Measurements from ENCODE around the gene OGFR. TPM values are rescaled to one million over a fixed set of nuclear protein-coding genes. Genes with fewer than 3 reads are reported as not detected.

Gene OGFR
- total RNA-seq, 2 experiments from 2014 or later: 54.5 to 56.0 TPM

DNA sequence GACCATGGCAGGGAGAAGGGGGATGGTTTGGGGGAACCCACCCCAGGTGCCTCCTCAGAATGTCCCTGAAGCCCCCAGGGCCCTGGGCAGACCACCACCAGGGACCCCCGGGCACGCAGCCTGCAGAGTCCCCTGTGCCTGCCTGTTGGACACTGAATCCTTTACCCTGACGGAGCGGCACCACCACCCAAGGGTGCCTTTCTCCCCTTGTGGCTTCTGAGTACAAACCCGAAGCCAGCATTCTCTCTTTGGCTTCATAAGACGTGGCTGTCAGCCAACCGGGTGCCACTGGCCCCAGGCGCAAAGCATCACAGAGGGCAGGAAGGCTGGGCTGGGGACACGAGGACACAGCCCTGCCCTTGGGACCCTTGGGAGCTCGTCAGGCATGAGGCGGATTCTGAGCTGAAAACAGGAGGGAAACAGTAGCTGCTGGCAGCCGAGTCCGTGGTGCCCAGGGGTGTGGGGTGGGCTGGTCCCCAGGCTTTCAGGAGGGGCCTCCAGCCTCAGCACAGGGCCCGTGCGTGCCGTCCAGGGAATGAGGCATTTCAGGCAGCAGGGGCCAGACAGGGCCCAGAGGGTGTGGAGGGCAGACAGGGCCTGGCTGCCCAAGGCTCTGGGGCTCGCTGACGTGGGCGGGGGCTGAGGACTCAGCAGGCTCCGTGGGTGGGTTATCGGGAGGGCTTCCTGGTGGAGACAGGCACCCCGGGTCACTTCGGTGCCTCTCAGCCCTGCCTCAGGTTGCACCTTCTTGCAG is 15.8 kb downstream of the OGFR start:
- ChIA-PET POLR2A (no interaction called here), CTCF (no interaction called here)
- H3K4me1 ChIP-seq (ENCODE audit: insufficient read depth, low read length): peaks cover 31% of the 10 kb centered on the region
- no peaks in the 10 kb centered on the region for H3K9me3 Mint-ChIP-seq
- H3K4me1 Mint-ChIP-seq (ENCODE audit: low read depth): peaks cover 7% of the 10 kb centered on the region
- DNase-seq (no peak), ATAC-seq (ENCODE audit: poor library complexity) (no peak)
- H3K36me3 Mint-ChIP-seq (ENCODE audit: low read depth): no peaks in the 10 kb centered on the region
- peaks cover 38 to 39% of the 10 kb centered on the region in 2 experiments for H3K27me3 ChIP-seq (ENCODE audit: control insufficient read depth in 1 of 2, insufficient read depth in 2 of 2, low read length in 2 of 2)
- no peak overlapping the region for H3K4me3 ChIP-seq (ENCODE audit: low read length)
- H3K27ac ChIP-seq (ENCODE audit: low read depth in 1 of 2, low read length in 2 of 2): no peak overlapping the region
- no peaks in the 10 kb centered on the region for H3K36me3 ChIP-seq (ENCODE audit: insufficient read depth, low read length)
- no peak overlapping the region for H3K27ac Mint-ChIP-seq
- peaks cover 17% of the 10 kb centered on the region for H3K27me3 Mint-ChIP-seq
- peaks cover 0 to 16% of the 10 kb centered on the region in 2 experiments for H3K9me3 ChIP-seq (ENCODE audit: control insufficient read depth in 1 of 2, insufficient read depth in 1 of 2, low read length in 2 of 2)
- H3K4me3 Mint-ChIP-seq: no peak overlapping the region
- TF ChIP-seq, protein P1, sequence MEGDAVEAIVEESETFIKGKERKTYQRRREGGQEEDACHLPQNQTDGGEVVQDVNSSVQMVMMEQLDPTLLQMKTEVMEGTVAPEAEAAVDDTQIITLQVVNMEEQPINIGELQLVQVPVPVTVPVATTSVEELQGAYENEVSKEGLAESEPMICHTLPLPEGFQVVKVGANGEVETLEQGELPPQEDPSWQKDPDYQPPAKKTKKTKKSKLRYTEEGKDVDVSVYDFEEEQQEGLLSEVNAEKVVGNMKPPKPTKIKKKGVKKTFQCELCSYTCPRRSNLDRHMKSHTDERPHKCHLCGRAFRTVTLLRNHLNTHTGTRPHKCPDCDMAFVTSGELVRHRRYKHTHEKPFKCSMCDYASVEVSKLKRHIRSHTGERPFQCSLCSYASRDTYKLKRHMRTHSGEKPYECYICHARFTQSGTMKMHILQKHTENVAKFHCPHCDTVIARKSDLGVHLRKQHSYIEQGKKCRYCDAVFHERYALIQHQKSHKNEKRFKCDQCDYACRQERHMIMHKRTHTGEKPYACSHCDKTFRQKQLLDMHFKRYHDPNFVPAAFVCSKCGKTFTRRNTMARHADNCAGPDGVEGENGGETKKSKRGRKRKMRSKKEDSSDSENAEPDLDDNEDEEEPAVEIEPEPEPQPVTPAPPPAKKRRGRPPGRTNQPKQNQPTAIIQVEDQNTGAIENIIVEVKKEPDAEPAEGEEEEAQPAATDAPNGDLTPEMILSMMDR (IDR thresholded peaks at IDR 0.05): no peak
- intact Hi-C loops (cut with DNase I, micrococcal nuclease): no loop called here

DNA sequence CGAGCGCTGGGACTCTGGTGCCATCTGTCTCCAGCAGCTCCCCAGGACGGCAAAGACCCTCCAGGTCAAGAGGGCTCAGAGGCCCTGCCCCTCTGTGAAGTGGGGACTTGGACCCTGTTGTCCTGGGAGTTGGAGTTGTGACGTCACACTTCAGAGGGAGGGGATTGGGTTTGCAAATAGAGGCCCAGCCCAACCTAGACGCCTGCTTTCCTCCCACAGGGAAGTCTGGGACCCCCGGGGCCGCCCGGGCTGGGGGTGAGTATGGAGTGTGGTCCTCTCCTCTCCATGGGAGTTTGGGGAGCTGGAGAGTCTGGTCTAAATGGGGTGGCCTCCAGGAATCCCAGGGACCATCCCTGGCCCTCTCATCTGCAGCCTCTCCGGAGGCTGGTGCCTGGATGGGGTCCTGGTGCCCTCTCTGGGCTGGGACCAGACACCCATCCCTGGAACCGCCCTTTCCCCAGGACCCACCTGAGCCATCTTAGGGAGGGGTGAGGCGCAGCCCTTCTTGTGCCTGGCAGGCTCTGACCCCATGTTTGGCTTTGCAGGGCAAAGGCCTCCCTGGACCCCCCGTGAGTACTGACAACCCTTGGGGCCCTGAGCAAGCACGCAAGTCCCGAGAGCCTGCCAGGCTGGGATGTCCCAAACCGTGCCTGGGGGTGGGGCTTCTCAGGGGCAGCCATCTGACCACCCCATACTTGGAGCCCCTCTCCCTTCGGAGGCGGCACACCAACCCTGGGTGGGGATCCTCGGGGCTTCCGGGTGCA is 16.5 kb downstream of the OGFR start:
- H3K4me3 Mint-ChIP-seq: no peak overlapping the region
- Histone ChIP-seq H3K36me3 (ENCODE audit: insufficient read depth, low read length) (no peaks in the 10 kb centered on the region), H3K27ac (ENCODE audit: low read depth in 1 of 2, low read length in 2 of 2) (no peak overlapping the region), H3K27me3 (ENCODE audit: control insufficient read depth in 1 of 2, insufficient read depth in 2 of 2, low read length in 2 of 2) (peaks cover 31 to 34% of the 10 kb centered on the region in 2 experiments), H3K4me3 (ENCODE audit: low read length) (no peak overlapping the region), H3K9me3 (ENCODE audit: control insufficient read depth in 1 of 2, insufficient read depth in 1 of 2, low read length in 2 of 2) (peaks cover 0 to 13% of the 10 kb centered on the region in 2 experiments), H3K4me1 (ENCODE audit: insufficient read depth, low read length) (peaks cover 24% of the 10 kb centered on the region)
- H3K36me3 Mint-ChIP-seq (ENCODE audit: low read depth): no peaks in the 10 kb centered on the region
- H3K27me3 Mint-ChIP-seq: peaks cover 9% of the 10 kb centered on the region
- no peaks in the 10 kb centered on the region for H3K9me3 Mint-ChIP-seq
- H3K27ac Mint-ChIP-seq: no peak overlapping the region
- CTCF ChIA-PET: no interaction called here
- no peak for ATAC-seq (ENCODE audit: poor library complexity)
- TF ChIP-seq, protein P1 (IDR thresholded peaks at IDR 0.05): no peak
- H3K4me1 Mint-ChIP-seq (ENCODE audit: low read depth): no peaks in the 10 kb centered on the region
- POLR2A ChIA-PET: no interaction called here
- no peak for DNase-seq
- intact Hi-C loops (cut with DNase I, micrococcal nuclease): no loop called here

DNA sequence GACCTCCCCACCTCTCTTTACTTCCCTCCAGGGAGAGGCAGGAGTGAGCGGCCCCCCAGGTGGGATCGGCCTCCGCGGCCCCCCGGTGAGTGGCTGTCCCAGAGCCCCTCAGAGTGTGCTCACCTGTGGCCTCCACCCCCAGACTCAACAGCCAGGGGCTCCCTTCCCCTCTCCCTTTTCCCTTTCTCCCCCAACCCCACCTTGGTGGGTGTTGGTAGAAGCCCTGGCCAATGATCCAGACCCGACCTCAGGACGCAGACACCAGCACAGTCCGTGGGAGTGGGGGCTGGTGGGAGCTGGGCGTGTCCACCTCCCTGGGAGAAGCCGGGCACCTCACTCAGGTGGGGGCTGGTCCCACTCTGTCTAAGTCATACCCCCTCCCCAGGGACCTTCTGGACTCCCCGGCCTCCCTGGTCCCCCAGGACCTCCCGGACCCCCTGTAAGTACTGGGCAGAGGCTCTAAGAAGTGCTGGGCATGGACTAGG is 17.1 kb downstream of the OGFR start:
- Histone ChIP-seq H3K36me3 (ENCODE audit: insufficient read depth, low read length) (no peaks in the 10 kb centered on the region), H3K9me3 (ENCODE audit: control insufficient read depth in 1 of 2, insufficient read depth in 1 of 2, low read length in 2 of 2) (peaks cover 0 to 10% of the 10 kb centered on the region in 2 experiments), H3K27ac (ENCODE audit: low read depth in 1 of 2, low read length in 2 of 2) (no peak overlapping the region), H3K4me1 (ENCODE audit: insufficient read depth, low read length) (peaks cover 18% of the 10 kb centered on the region), H3K4me3 (ENCODE audit: low read length) (no peak overlapping the region), H3K27me3 (ENCODE audit: control insufficient read depth in 1 of 2, insufficient read depth in 2 of 2, low read length in 2 of 2) (peaks cover 25 to 29% of the 10 kb centered on the region in 2 experiments)
- no peak for ATAC-seq (ENCODE audit: poor library complexity)
- Mint-ChIP-seq H3K4me3 (no peak overlapping the region), H3K27me3 (peaks cover 9% of the 10 kb centered on the region), H3K36me3 (ENCODE audit: low read depth) (no peaks in the 10 kb centered on the region), H3K4me1 (ENCODE audit: low read depth) (no peaks in the 10 kb centered on the region), H3K27ac (no peak overlapping the region), H3K9me3 (no peaks in the 10 kb centered on the region)
- DNase-seq: no peak
- intact Hi-C loops (cut with DNase I, micrococcal nuclease): no loop called here
- ChIA-PET POLR2A (no interaction called here), CTCF (no interaction called here)
- TF ChIP-seq, protein P1 (IDR thresholded peaks at IDR 0.05): no peak

All from CD4-positive, alpha-beta T cell (primary cell).